Thoracic aorta (tissue), 2 donors: Measurements from ENCODE around the gene IP6K3. TPM values are rescaled to one million over a fixed set of nuclear protein-coding genes. Genes with fewer than 3 reads are reported as not detected.

ENCODE experiments used
- ATAC-seq: fragments of 150-250 bp; one replicate; pipeline ENCODE4 v1.8.0; 2017; ENCODE audit warnings: low read depth; ENCODE audit not compliant: insufficient number of reproducible peaks, low FRiP score
- DNase-seq: peaks from one replicate; pipeline ENCODE4 v3.0.0-alpha.2; 2020; ENCODE audit warnings: low spot score
- H3K27ac ChIP-seq, 2 donors: fragments of 200-600 bp; sonication (generic); 1 replicate in 1 of 2; 2 replicates in 1 of 2; pipeline ENCODE4 v1.5.1; 2016; ENCODE audit warnings: mild to moderate bottlenecking in 2 of 2, moderate library complexity in 2 of 2
- H3K27me3 ChIP-seq: fragments of 200-600 bp; sonication (generic); replicated peaks from 2 replicates; pipeline ENCODE4 v1.6.0; 2016; ENCODE audit warnings: mild to moderate bottlenecking; ENCODE audit not compliant: insufficient read depth
- H3K36me3 ChIP-seq: fragments of 200-600 bp; sonication (generic); one replicate; pipeline ENCODE4 v1.5.1; 2016
- H3K4me1 ChIP-seq, 2 donors: fragments of 200-600 bp; sonication (generic); 1 replicate in 1 of 2; 2 replicates in 1 of 2; pipeline versions ENCODE4 v1.5.1 to v1.6.0; 2016; ENCODE audit warnings: low read depth in 2 of 2, mild to moderate bottlenecking in 1 of 2; ENCODE audit not compliant: control insufficient read depth in 1 of 2
- H3K4me3 ChIP-seq: fragments of 200-600 bp; sonication (generic); 2 replicates; pipeline ENCODE4 v1.5.1; 2016; ENCODE audit warnings: mild to moderate bottlenecking
- H3K9me3 ChIP-seq: fragments of 200-600 bp; sonication (generic); 2 replicates; pipeline ENCODE4 v1.5.1; 2016
- total RNA-seq, 2 donors: library from RNA; depleted of rRNA; stranded (reverse); fragments of >200 nt; gene quantifications; one replicate each; pipeline versions ENCODE4 v1.1.0 to v1.2.3, GENCODE V29; 2016
- TF ChIP-seq, protein P1 (sequence below): fragments of 200-600 bp; sonication (generic); IDR thresholded peaks from one replicate; pipeline ENCODE4 v1.5.1; 2019; ENCODE audit warnings: antibody characterized with exemption

Gene IP6K3
- total RNA-seq, 2 donors from 2014 or later: 0.27 to 0.56 TPM

DNA sequence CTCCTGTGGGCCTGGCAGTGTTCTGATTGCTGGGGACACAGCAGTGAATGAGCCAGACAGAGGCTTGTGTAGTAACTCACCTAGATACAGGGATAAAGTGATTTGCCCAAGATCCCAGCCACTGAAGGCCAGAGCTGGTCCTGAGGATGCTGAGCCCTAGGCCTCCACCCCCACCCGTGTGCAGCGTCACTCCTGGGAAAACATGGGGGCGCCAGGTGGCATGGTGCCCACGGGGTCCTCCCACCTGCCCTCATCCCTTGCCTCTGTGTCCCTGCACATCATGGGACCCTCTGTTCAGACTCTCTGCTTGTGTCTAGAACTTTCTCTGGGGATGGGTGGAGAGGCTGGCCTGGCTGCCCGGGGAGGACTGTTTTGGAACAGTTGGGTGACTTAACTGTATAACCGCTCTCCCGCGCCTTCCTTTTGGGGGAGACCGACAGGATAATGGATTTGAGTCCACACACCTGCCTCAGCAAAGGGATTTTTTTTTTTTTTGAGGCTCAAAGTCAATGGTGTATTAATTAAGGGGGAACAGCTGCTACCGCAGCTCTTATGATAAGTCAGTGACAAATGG is 22.6 kb upstream of the IP6K3 start:
- peak overlapping the region; percentile 83 to 85 for H3K27ac ChIP-seq
- H3K4me3 ChIP-seq: no peak overlapping the region
- H3K36me3 ChIP-seq: peaks cover 11% of the 10 kb centered on the region
- no peaks in the 10 kb centered on the region for H3K9me3 ChIP-seq
- DNase-seq (no peak), ATAC-seq (no peak)
- peaks cover 19 to 54% of the 10 kb centered on the region in 2 donors for H3K4me1 ChIP-seq
- TF ChIP-seq, protein P1, sequence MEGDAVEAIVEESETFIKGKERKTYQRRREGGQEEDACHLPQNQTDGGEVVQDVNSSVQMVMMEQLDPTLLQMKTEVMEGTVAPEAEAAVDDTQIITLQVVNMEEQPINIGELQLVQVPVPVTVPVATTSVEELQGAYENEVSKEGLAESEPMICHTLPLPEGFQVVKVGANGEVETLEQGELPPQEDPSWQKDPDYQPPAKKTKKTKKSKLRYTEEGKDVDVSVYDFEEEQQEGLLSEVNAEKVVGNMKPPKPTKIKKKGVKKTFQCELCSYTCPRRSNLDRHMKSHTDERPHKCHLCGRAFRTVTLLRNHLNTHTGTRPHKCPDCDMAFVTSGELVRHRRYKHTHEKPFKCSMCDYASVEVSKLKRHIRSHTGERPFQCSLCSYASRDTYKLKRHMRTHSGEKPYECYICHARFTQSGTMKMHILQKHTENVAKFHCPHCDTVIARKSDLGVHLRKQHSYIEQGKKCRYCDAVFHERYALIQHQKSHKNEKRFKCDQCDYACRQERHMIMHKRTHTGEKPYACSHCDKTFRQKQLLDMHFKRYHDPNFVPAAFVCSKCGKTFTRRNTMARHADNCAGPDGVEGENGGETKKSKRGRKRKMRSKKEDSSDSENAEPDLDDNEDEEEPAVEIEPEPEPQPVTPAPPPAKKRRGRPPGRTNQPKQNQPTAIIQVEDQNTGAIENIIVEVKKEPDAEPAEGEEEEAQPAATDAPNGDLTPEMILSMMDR: no peak
- no peaks in the 10 kb centered on the region for H3K27me3 ChIP-seq

DNA sequence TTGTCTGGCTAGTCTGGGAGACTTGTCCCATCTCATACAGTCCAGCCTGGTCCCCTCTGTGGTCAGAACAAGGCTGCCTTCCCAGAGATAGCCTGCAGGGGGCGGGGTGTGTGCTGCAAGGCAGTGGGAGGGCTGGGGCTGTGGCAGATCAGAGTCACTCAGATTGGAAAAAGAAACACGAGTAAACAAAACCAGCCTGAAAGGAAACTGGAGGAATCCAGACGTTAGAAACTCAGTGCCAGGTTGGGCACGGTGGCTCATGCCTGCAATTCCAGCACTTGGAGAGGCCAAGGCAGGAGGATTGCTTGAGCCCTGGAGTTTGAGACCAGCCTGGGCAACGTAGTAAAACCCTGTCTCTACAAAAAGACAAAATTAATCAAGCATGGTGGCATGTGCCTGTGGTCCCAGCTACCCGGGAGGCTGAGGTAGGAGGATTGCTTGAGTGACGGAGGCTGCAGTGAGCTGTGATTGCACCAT is 22.0 kb upstream of the IP6K3 start:
- DNase-seq (peak; percentile 60), ATAC-seq (no peak)
- Histone ChIP-seq H3K27me3 (no peaks in the 10 kb centered on the region), H3K27ac (peak overlapping the region in 1 of 2 donors; percentile 85), H3K4me3 (no peak overlapping the region), H3K4me1 (peaks cover 19 to 54% of the 10 kb centered on the region in 2 donors), H3K9me3 (no peaks in the 10 kb centered on the region), H3K36me3 (peaks cover 5% of the 10 kb centered on the region)
- TF ChIP-seq, protein P1: peak; percentile 74

DNA sequence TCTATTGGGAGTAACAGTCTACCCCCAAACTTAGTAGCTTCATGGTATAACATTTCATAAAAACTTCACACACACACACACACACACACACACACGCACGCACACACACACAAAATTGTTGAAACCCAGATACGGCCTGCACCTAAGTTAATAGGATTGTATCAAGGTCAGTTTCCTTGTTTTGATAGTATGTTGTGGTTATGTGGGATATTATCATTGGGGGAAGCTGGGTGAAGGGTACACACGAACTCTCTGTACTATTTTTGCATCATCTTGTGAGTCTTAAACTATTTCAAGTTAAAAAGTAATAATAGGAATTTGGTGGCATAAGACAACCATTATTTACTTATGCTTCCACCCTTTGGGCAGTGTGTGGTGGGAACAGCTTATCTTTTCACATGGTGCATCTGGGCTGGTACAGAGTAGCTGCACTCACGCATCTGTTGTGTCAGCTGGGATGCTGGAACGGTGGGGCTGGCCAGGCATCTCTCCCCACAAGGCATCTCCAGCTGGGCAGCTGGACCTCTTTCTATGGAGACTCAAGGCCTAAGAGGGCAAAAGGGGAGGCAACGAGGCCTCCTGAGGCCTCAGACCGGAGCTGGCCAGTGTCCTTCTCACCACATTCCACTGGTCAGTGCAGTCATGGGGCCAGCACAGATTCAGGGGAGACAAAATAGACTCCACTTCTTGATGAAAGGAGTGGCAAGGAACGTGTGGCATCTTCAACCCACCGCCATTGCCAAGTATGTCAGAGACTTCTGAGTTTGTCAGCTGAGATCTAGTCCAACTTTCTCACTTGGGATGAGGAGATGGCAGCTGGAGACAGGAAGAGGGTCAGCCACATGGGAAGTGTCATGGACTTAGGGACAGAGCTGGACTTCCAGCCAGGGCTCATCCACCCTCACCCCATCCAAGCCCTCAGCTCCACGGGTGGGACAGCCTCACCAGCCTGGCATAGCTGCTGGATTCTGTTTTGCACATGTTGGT is 20.5 kb upstream of the IP6K3 start:
- DNase-seq (no peak), ATAC-seq (no peak)
- TF ChIP-seq, protein P1: no peak
- no peaks in the 10 kb centered on the region for H3K9me3 ChIP-seq
- no peaks in the 10 kb centered on the region for H3K27me3 ChIP-seq
- no peaks in the 10 kb centered on the region for H3K36me3 ChIP-seq
- H3K4me3 ChIP-seq: no peak overlapping the region
- H3K27ac ChIP-seq: no peak overlapping the region
- peaks cover 17 to 41% of the 10 kb centered on the region in 2 donors for H3K4me1 ChIP-seq

DNA sequence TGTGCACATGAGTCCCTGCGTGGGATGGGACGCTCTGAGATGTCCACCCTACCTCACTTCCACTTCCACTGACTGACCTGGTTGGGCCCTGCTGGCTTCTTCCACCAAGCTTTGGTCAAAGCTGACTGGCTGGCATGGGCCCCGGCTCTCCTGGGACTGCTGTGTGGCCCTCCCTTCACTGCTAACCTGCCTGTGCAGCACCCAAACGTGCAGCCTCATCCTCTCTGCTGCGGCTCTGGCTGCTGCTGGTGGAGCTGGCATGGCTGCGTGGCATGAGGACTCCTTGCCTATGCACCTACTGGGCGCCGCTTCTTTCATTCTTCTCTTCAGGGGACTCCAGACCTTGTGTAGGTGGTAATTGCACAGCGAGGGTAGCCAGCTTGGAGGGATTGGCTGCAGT is 18.7 kb upstream of the IP6K3 start:
- no peak overlapping the region for H3K4me3 ChIP-seq
- TF ChIP-seq, protein P1: no peak
- no peak overlapping the region for H3K27ac ChIP-seq
- DNase-seq: no peak
- no peaks in the 10 kb centered on the region for H3K36me3 ChIP-seq
- ATAC-seq: no peak
- H3K27me3 ChIP-seq: no peaks in the 10 kb centered on the region
- peaks cover 4 to 23% of the 10 kb centered on the region in 2 donors for H3K4me1 ChIP-seq
- H3K9me3 ChIP-seq: no peaks in the 10 kb centered on the region

DNA sequence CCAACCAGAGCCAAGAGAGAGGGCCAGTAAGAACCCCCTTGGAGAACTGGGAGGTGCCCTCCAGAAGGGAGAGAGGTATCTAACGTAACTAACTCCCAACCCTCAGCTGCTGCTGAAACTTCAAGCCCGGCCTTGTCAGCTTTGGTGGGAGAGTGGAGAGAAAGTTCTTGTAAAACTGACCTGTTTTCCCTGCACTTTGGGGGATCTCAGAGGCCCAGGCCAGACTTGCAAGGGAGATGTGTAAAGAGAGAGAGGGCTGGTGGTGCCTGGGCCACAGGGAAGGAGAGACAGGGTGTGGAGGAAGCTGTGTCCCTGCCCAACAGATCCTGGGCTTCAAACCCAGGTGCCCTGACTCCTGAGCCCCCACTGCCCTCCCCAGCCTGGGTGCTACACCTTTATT is 17.3 kb upstream of the IP6K3 start:
- DNase-seq (no peak), ATAC-seq (no peak)
- Histone ChIP-seq H3K36me3 (no peaks in the 10 kb centered on the region), H3K27me3 (no peaks in the 10 kb centered on the region), H3K4me1 (peaks cover 0 to 9% of the 10 kb centered on the region in 2 donors), H3K4me3 (no peak overlapping the region), H3K9me3 (no peaks in the 10 kb centered on the region), H3K27ac (no peak overlapping the region)
- TF ChIP-seq, protein P1: no peak
